Activated gamma-delta T cell treated with anti-CD3 and anti-CD28 coated beads, Interleukin-2, amount 50 U/mL, for 16 hours (primary cell): ENCODE data around the gene RBMXL3.
"Not testable (repeated sequence)": the region's sequence is repeated elsewhere in the genome, so short reads cannot be mapped to it uniquely, and the experiment has no call there.

Experiments
- DNase-seq: peaks from one replicate; pipeline ENCODE4 v3.0.0-alpha.2; 2020; ENCODE audit warnings: low read depth

Gene RBMXL3

DNA sequence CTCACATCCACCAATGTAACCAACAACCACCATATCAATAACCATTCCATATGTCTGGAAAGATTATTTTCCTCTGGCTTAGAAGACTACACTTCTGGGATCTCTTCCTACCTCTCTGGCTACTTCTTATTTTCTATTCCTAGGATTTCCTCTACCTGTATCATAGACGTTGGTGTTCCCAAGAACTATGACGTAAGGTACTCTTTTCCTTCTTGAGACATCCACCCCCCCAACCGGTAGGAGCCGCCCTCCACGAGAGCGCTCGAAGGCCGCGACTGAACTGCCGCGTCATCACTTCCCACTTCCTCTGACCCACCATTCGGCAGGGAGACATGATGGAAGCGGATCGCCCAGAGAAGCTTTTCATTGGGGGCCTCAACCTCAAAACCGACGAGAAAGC lies at the start of gene RBMXL3:
TSS of gene RBMXL3 (plus strand) at position 301 of the 400 bp plus-strand sequence. CDS start at position 333, 32 bp downstream.
- no peak for DNase-seq

DNA sequence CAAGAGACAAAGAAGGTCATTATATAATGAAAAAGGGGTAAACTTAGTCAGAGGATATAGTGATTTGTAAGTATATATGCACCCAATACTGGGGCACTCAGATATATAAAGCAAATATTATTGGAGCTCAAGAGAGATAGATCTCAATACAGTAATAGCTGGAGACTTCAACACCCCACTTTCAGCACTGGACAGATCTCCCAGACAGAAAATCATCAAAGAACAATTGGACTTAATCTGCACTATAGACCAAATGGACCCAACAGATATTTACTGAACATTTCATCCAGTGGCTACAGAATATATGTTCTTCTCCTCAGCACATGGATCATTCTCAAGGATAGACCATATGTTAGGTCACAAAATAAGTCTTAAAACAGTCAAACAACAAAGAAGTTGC lies 47.2 kb upstream of the RBMXL3 start:
- no peak for DNase-seq

DNA sequence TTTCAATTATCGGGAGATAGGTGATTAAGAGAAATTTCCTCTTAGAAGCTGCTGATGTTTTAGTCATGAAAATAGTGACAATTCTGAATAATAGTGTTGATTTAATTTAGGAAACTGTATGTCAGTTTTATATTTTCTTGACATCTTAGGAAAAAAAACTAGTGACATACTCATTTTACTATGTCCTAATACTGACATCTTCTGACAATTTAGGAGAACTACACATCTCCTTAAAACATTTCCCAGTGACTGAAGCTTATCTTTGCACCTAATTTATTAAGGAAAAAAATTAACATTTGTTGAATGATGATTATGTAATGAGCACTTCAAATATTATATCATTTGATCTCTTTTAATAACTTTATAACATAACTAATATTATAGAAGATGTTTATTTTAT lies 42.0 kb upstream of the RBMXL3 start:
- no peak for DNase-seq

DNA sequence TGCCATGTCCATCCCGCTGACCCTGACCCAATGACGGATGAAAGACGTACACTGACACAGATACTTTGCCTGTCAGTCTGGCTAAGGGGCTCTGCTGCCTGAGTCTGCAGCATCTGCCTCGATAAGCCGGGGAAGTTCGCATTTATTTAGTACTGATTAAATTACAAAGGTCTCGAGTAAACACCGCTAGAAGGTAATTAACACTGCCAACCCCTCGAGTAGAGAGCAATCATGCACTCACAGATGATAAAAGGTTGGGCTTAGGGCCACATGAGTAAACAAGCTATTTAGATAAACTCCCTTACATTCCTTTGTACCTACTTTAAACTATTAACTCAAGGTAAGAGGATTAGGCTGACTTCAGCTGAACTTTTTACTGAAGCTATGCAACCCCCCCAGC lies 16.0 kb upstream of the RBMXL3 start:
- no peak for DNase-seq

DNA sequence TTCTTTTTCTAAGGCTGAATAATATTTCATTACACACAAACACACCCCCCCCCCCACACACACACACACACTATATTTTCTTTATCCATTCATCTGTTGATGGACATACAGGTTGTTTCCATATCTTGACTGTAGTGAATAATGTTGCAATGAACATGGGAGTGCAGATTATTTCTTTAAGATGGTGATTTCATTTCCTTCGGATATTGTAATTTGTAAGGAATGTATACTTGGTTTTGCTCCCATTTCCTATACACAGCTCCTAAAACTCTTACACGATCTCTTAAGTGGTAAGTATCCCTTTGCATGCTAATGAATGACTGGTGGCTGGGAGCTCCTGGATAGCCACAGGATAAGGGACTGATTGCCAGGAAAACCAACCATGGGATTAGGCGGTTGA lies 14.7 kb upstream of the RBMXL3 start:
- no peak for DNase-seq

DNA sequence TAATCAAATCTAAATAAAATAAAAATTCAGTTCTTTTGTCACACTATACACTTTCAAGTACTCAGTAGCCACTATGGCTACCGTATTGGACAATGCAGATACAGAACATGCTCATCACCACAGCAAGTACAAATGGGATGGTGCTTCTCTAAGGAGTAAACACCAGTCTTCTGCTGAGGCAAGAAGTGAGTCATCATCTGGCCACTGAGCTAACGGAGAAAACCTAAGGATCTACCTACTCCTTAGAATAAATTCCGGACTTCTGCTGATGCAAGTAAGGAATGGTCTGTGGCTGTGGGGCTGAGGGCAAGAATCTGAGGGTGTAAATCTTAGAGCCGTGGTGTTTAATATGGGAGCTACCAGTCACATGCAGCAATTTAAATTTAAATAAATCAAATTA lies 11.3 kb upstream of the RBMXL3 start:
- no peak for DNase-seq

DNA sequence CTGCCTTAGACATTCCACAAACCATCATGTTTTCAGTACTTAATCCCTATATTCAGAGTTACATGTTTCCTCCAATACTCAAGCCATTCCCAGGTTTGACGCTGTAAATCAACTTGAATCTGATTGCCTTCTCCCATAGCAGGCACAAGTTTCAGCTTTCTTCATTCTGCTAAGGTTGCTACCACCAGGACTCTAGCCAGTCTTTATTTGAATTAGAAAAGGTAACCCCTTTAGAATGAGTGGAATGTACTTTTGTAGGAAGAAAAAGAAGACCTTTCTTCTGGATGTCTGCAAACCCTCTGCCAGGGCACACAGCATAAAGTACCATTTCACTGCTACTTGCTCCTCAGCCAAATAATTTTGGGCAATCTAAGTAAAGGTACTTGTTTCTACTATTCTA lies 10.7 kb upstream of the RBMXL3 start:
- no peak for DNase-seq

DNA sequence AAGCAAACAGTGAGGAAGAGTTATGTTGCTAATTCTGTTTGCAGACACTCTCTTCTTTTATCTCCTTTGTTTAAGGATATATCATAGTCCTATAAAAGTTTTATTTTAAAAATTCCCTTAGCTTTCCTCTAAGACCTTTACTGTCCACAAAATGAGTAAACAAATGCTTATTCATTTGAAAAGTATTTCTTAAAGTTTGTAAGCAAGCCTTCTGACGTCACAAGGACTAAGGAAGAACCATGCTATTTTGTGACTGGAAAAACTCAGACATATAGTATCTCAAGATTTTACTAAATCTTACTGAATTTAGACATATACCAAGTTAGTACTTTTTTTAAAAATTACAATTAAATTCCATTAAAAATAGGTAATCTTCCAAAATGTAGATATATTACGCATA lies 5.2 kb upstream of the RBMXL3 start:
- DNase-seq = no peak

DNA sequence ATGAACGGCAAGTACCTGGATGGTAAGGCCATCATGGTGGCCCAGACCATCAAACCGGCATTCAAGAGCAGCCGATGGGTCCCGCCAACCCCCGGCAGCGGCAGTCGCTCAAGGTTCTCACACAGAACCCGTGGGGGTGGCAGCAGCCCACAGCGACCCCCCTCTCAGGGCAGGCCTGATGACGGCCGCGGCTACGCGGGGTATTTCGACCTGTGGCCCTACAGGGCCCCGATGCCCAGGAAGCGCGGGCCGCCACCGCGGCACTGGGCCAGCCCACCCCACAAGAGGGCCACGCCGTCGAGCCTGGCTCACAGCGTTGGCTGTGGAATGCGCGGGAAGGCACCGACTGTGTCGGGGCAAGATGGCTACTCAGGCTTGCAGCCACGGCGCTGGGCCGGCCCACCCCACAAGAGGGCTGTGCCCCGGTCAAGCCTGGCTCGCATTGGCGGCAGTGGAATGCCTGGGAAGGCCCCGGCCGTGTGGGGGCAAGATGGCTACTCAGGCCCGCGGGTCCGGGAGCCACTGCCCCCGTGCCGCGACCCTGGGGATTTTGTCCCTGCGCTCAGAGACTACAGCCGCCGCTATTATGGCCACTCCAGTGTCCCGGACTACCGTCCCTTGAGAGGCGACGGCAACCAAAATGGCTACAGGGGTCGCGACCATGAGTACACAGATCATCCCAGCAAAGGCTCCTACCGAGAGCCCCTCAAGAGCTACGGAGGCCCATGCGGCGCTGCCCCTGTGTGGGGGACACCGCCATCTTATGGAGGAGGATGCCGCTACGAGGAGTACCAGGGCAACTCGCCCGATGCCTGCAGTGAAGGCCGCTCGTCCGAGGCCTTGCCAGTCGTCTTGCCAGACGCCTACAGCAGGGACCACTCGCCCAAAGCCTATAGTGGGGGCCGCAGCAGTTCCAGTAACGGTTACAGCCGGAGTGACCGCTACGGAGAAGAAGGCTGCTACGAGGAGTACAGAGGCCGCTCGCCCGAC lies 731 bp downstream of the RBMXL3 start:
- DNase-seq = no peak

DNA sequence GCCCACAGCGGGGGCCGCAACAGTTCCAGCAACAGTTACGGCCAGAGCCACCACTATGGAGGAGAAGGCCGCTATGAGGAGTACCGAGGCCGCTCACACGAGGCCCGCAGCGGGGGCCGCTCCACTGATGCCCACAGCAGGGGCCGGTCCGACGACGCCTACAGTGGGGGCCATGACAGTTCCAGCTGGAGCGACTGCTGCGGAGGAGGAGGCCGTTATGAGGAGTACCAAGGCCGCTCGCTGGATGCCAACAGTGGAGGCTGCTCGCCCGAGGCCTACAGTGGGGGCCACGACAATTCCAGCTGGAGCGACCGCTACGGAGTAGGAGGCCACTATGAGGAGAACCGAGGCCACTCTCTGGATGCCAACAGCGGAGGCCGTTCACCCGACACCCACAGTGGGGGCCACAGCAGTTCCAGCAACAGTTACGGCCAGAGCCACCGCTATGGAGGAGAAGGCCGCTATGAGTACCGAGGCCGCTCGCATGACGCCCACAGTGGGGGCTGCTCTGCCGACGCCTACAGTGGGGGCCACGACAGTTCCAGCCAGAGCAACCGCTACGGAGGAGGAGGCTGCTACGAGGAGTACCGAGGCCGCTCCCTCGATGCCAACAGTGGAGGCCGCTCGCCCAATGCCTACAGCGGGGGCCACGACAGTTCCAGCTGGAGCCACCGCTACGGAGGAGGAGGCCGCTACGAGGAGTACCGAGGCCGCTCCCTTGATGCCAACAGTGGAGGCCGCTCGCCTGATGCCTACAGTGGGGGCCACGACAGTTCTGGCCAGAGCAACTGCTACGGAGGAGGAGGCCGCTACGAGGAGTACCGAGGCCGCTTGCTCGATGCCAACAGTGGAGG lies 1.7 kb downstream of the RBMXL3 start:
- no peak for DNase-seq

DNA sequence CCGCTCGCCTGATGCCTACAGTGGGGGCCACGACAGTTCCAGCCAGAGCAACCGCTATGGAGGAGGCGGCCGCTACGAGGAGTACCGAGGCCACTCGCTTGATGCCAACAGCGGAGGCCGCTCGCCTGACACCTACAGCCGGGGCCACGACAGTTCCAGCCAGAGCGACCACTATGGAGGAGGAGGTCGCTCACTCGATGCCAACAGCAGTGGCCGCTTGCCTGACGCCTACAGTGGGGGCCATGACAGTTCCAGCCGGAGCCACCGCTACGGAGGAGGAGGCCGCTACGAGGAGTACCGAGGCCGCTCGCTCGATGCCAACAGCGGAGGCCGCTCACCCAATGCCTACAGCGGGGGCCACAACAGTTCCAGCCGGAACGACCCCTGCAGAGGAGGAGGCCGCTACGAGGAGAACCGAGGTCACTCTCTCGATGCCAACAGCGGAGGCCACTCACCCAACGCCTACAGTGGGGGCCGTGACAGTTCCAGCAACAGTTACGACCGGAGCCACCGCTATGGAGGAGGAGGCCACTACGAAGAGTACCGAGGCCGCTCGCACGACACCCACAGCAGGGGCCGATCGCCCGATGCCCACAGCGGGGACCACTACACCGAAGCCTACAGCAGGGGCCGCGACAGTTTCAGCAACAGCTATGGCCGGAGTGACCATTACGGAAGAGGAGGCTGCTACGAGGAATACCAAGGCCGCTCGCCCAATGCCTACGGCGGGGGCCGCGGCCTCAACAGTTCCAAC lies 2.5 kb downstream of the RBMXL3 start:
- no peak for DNase-seq

DNA sequence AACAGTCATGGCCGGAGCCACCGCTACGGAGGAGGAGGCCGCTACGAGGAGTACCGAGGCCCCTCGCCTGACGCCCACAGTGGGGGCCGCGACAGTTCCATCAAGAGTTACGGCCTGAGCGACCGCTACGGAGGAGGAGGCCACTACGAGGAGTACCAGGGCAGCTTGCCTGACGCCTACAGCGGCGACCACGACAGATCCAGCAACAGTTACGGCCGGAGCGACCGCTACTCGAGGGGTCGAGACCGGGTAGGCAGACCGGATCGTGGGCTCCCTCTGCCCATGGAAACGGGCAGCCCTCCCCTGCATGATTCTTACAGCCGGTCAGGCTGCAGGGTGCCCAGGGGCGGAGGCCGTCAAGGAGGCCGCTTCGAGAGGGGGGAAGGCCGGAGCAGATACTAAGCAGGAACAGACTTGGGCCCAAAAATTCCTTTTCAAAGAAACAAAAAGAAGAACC lies 3.1 kb downstream of the RBMXL3 start:
- DNase-seq = no peak

DNA sequence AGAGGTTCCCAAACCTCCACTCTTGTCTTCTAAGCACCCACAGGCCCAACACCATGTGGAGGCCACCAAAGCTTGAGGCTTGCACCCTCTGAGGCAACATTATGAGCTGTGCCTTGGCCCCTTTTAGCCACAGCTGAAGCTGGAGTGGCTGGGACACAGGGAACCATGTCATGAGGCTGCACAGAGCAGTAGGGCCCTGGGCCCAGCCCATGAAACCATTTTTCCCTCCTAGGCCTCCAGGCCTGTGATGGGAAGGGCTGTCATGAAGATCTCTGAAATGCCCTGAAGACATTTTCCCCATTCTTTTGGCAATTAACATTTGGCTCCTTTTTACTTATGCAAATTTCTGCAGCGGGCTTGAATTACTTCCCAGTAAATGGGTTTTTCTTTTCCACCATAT lies 14.8 kb downstream of the RBMXL3 start:
- no peak for DNase-seq

DNA sequence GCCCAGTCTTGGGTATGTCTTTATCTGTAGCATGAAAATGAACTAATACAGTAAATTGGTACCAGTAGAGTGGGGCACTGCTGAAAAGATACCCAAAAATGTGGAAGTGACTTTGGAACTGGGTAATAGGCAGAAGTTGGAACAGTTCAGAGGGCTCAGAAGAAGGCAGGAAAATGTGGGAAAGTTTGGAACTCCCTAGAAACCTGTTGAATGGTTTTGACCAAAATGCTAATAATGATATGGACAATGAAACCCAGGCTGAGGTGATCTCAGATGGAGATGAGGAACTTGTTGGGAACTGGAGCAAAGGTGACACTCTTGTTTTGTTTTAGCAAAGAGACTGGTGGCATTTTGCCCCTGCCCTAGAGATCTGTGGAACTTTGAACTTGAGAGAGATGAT lies 20.3 kb downstream of the RBMXL3 start:
- not testable (repeated sequence) for DNase-seq

DNA sequence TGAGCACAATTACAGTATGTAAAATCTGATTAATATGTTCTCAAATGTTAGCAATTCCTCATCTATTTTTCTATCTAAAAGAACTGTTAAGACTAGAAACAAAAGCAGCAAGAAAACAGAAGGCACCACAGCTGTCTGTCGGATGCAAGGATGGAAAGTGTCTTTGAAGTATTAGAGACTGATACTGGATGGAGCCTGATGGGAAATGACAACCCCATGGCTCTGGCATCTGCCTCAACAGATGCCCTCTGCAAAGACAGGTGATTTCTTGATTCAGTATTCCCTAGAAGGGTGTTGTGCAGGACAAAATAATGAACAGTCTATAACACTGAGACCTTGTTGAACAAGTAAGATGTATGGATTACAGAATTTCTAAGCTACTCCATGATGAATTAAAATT lies 24.9 kb downstream of the RBMXL3 start:
- no peak for DNase-seq

DNA sequence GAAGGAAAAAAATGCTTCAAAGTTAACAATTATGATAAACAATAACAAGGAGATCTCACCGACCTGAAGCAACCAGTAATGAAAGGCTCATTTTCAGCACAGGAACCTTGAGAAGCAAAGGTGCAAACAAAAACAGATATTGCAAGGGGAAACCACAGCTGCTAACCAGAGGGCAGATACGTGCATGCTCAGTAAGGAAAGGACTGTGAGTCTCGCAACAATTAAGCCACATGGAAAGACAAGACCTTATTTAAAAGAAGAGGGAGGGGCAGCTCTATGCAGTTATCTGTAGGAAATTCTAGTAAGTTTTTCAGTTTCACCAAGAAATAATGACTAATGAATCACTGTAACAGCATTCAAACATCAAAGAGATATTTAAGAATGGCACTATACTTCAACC lies 25.4 kb downstream of the RBMXL3 start:
- DNase-seq = no peak

DNA sequence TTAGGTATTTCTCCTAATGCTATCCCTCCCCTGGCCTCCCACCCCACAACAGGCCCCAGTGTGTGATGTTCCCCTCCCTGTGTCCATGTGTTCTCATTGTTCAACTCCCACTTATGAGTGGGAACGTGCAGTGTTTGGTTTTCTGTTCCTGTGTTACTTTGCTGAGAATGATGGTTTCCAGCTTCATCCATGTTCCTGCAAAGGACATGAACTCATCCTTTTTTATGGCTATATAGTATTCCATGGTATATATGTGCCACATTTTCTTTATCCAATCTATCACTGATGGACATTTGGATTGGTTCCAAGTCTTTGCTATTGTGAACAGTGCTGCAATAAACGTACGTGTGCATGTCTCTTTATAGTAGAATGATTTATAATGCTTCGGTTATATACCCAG lies 28.1 kb downstream of the RBMXL3 start:
- not testable (repeated sequence) for DNase-seq

DNA sequence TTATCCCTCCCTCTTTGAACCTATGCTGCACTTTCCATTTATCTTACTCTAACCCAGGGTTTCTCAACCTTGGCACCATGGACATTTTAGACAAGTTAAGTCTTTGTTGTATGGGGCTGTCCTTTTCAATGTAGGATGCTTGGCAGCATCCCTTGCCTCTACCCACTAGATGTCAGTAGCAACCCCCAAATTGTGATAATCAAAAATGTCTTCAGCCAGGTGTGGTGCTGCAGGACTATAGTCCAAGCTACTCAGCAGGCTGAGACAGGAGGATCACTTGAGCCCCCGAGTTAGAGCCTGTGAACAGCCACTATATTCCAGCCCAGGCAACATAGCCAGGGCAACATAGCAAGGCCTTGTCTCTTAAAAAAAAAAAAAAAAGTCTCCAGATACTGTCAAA lies 37.7 kb downstream of the RBMXL3 start:
- no peak for DNase-seq

DNA sequence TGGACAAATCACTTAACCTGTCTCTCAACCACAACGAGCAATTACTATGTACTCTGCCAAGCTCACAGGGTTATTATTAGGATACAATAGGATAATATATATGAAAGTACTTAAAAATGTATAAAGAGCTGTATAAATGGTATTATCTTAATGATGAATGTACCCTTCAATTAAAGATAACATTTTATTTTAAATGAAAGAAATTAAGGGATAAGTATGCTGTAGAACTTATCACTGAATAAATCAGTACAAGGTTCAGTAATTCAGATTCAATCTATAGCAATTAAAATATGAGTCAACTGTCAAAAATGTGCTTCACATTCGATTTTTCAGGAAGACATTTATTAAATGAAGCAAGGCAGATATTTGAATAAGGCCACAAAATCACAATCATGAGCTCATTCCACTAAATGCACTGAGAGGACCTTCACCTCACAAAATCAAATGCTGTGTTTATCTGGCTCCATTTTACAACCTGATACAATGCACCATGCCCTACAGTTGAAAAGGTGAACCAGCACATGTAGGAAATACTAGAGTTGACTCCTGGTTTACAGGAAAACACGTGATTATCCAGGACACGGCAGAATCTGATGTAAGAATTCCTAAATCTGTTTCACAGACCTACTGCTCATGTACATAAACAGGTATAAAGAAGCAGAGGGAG lies 40.3 kb downstream of the RBMXL3 start:
- no peak for DNase-seq

DNA sequence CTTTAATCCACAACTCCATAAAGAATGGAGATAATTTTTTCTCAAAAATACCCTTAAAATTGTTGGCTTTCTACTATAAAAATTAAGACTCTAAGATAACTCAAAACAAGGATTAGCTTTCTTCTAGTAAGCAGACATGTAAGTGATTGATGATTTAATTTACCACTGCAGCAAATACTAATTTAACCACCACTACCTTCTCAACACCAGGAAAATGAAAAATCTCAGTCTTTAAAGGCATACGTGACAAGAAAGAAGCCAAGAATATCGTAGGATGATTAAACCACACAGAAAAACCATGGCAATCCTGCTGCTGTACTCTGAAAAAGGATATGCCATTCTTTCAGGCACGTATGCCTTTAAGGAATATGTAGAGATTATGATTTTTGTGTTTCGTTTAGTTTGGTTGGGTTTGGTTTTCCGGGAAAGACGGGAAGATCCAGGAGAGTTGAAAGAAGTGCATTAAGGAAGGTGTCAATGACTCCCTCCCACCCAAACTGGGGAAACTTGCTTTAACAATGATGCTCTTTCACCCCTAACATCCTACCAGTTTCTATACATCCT lies 43.8 kb downstream of the RBMXL3 start:
- no peak for DNase-seq
